H54 (cell line): ENCODE measurements around the gene CHRNA4.

Experiments used
- DNase-seq: peaks from one replicate; pipeline ENCODE4 v3.0.0; 2011; ENCODE audit warnings: low spot score, mixed read lengths; ENCODE audit not compliant: insufficient read length
- FAIRE-seq: peaks from 3 replicates; lab custom pipeline; 2011; peaks lifted over from hg19 to GRCh38; lab: Jason Lieb, UNC
- POLR2A ChIP-seq: IDR thresholded peaks from 2 replicates; pipeline ENCODE4 v1.6.1; 2011; ENCODE audit warnings: low read depth, mild to moderate bottlenecking, low read length

Gene CHRNA4

GRCh38 chr20:63359164-63359934 lies 1.8 kb downstream of the CHRNA4 start:
- DNase-seq = no peak
- no peak for FAIRE-seq
- no peak for TF ChIP-seq POLR2A

- TF ChIP-seq POLR2A = no peak
- no peak for FAIRE-seq
- no peak for DNase-seq
Measured at GRCh38 chr20:63357921-63358905, 2.9 kb downstream of the CHRNA4 start.

- TF ChIP-seq POLR2A = no peak
- no peak for FAIRE-seq
- DNase-seq = no peak
Measured at GRCh38 chr20:63356931-63357879, 3.9 kb downstream of the CHRNA4 start.

GRCh38 chr20:63356511-63356910 lies 4.6 kb downstream of the CHRNA4 start:
- no peak for DNase-seq
- TF ChIP-seq POLR2A = no peak
- no peak for FAIRE-seq

- no peak for DNase-seq
- no peak for TF ChIP-seq POLR2A
- FAIRE-seq = no peak
Measured at GRCh38 chr20:63355781-63356295, 5.3 kb downstream of the CHRNA4 start.

GRCh38 chr20:63354636-63355350 lies 6.4 kb downstream of the CHRNA4 start:
- no peak for TF ChIP-seq POLR2A
- FAIRE-seq (no peak), DNase-seq (no peak)

GRCh38 chr20:63352811-63353221 lies 8.3 kb downstream of the CHRNA4 start:
- FAIRE-seq = no peak

GRCh38 chr20:63351811-63352591 lies 9.1 kb downstream of the CHRNA4 start:
- no peak for TF ChIP-seq POLR2A
- FAIRE-seq = no peak
- no peak for DNase-seq

More at GRCh38 chr20:63352811-63353221, 8.3 kb downstream of the CHRNA4 start:
- DNase-seq = no peak
- TF ChIP-seq POLR2A = no peak

- no peak for TF ChIP-seq POLR2A
- no peak for FAIRE-seq
- DNase-seq = no peak
Measured at GRCh38 chr20:63351326-63351700, 9.8 kb downstream of the CHRNA4 start.

GRCh38 chr20:63350597-63351325 lies 10.4 kb downstream of the CHRNA4 start:
- FAIRE-seq (no peak), DNase-seq (no peak)
- TF ChIP-seq POLR2A = no peak

GRCh38 chr20:63350196-63350595 lies 11.0 kb downstream of the CHRNA4 start:
- FAIRE-seq = no peak

More at GRCh38 chr20:63350196-63350595, 11.0 kb downstream of the CHRNA4 start:
- TF ChIP-seq POLR2A = no peak
- no peak for DNase-seq
